Thoracic aorta (tissue), 2 donors: ENCODE results near the gene TXNIP. TPM values are rescaled to one million over a fixed set of nuclear protein-coding genes. Genes with fewer than 3 reads are reported as not detected.

Experiments
- ATAC-seq: fragments of 150-250 bp; one replicate; pipeline ENCODE4 v1.8.0; 2017; ENCODE audit warnings: low read depth; ENCODE audit not compliant: insufficient number of reproducible peaks, low FRiP score
- DNase-seq: peaks from one replicate; pipeline ENCODE4 v3.0.0-alpha.2; 2020; ENCODE audit warnings: low spot score
- H3K27ac ChIP-seq, 2 donors: fragments of 200-600 bp; sonication (generic); 1 replicate in 1 of 2; 2 replicates in 1 of 2; pipeline ENCODE4 v1.5.1; 2016; ENCODE audit warnings: mild to moderate bottlenecking in 2 of 2, moderate library complexity in 2 of 2
- H3K27me3 ChIP-seq: fragments of 200-600 bp; sonication (generic); replicated peaks from 2 replicates; pipeline ENCODE4 v1.6.0; 2016; ENCODE audit warnings: mild to moderate bottlenecking; ENCODE audit not compliant: insufficient read depth
- H3K36me3 ChIP-seq: fragments of 200-600 bp; sonication (generic); one replicate; pipeline ENCODE4 v1.5.1; 2016
- H3K4me1 ChIP-seq, 2 donors: fragments of 200-600 bp; sonication (generic); 1 replicate in 1 of 2; 2 replicates in 1 of 2; pipeline versions ENCODE4 v1.5.1 to v1.6.0; 2016; ENCODE audit warnings: low read depth in 2 of 2, mild to moderate bottlenecking in 1 of 2; ENCODE audit not compliant: control insufficient read depth in 1 of 2
- H3K4me3 ChIP-seq: fragments of 200-600 bp; sonication (generic); 2 replicates; pipeline ENCODE4 v1.5.1; 2016; ENCODE audit warnings: mild to moderate bottlenecking
- H3K9me3 ChIP-seq: fragments of 200-600 bp; sonication (generic); 2 replicates; pipeline ENCODE4 v1.5.1; 2016
- total RNA-seq, 2 donors: library from RNA; depleted of rRNA; stranded (reverse); fragments of >200 nt; gene quantifications; one replicate each; pipeline versions ENCODE4 v1.1.0 to v1.2.3, GENCODE V29; 2016
- TF ChIP-seq, protein P1 (sequence below): fragments of 200-600 bp; sonication (generic); IDR thresholded peaks from one replicate; pipeline ENCODE4 v1.5.1; 2019; ENCODE audit warnings: antibody characterized with exemption

TXNIP gene, protein sequence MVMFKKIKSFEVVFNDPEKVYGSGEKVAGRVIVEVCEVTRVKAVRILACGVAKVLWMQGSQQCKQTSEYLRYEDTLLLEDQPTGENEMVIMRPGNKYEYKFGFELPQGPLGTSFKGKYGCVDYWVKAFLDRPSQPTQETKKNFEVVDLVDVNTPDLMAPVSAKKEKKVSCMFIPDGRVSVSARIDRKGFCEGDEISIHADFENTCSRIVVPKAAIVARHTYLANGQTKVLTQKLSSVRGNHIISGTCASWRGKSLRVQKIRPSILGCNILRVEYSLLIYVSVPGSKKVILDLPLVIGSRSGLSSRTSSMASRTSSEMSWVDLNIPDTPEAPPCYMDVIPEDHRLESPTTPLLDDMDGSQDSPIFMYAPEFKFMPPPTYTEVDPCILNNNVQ
- total RNA-seq: 100 to 1,000 TPM; 423 to 622 TPM

DNA sequence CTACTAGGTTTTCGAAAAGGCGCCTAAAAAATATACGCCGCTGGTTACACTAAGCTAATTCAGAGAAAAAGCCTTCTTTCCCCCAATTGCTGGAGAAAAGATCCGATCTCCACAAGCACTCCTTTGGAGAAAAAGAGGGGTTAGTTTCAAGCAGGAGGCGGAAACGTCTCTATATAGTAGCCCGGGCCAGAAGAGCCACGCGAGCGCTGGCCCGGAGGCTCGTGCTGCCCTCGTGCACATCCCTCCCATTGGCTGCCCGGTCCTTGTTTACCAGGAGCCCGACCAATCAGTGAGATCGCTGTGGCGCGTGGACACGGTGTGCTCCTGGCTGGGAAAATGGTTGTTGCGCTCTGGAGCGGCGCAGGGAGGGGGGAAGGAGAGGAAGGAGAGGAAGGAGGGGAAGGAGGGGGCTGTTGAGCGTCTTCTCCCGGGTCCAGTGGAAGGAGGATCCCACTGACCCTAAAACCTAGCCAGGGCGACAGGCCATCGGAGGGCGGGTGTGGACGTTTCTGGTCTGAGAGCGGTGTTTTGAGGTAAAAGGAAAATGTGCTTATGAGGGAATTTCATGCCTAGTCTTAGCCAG lies at the start of gene TXNIP:
TSS of gene TXNIP (minus strand) at position 147 of the 583 bp plus-strand sequence. CDS start 313 bp downstream, outside the sequence.
- Histone ChIP-seq H3K4me3 (peak within 1 kb of the TSS; percentile 94), H3K36me3 (peaks cover 19% of the 10 kb centered on the region), H3K9me3 (no peaks in the 10 kb centered on the region), H3K4me1 (peaks cover 40 to 65% of the 10 kb centered on the region in 2 donors), H3K27ac (peak within 1 kb of the TSS; percentile 84 to 89), H3K27me3 (no peaks in the 10 kb centered on the region)
- TF ChIP-seq, protein P1, sequence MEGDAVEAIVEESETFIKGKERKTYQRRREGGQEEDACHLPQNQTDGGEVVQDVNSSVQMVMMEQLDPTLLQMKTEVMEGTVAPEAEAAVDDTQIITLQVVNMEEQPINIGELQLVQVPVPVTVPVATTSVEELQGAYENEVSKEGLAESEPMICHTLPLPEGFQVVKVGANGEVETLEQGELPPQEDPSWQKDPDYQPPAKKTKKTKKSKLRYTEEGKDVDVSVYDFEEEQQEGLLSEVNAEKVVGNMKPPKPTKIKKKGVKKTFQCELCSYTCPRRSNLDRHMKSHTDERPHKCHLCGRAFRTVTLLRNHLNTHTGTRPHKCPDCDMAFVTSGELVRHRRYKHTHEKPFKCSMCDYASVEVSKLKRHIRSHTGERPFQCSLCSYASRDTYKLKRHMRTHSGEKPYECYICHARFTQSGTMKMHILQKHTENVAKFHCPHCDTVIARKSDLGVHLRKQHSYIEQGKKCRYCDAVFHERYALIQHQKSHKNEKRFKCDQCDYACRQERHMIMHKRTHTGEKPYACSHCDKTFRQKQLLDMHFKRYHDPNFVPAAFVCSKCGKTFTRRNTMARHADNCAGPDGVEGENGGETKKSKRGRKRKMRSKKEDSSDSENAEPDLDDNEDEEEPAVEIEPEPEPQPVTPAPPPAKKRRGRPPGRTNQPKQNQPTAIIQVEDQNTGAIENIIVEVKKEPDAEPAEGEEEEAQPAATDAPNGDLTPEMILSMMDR: no peak
- ATAC-seq (peak; percentile 81), DNase-seq (peak; percentile 98)

DNA sequence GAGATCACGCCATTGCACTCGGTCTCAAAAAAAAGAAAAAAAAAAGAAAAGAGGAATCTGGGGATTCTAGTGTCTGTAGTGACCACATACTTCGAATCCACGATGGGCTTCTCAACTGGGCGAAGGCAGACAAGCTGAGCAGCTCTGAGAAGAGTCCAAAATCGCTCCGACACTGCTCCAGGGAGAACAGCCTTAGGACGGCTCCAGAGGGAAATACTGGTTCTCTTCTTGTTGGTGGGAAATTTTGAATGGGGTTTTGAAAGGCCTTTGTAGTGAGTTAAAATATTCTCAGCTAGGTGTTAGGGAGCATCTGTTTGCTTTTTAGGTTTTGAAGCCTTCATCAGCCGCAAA lies 43.4 kb upstream of the TXNIP start:
- H3K4me1 ChIP-seq: peaks cover 3 to 20% of the 10 kb centered on the region in 2 donors
- TF ChIP-seq, protein P1: no peak
- no peak for ATAC-seq
- H3K9me3 ChIP-seq: no peaks in the 10 kb centered on the region
- H3K27ac ChIP-seq: peak overlapping the region; percentile 88 to 93
- no peaks in the 10 kb centered on the region for H3K36me3 ChIP-seq
- DNase-seq: no peak
- peak overlapping the region; percentile 75 for H3K4me3 ChIP-seq
- H3K27me3 ChIP-seq: no peaks in the 10 kb centered on the region

DNA sequence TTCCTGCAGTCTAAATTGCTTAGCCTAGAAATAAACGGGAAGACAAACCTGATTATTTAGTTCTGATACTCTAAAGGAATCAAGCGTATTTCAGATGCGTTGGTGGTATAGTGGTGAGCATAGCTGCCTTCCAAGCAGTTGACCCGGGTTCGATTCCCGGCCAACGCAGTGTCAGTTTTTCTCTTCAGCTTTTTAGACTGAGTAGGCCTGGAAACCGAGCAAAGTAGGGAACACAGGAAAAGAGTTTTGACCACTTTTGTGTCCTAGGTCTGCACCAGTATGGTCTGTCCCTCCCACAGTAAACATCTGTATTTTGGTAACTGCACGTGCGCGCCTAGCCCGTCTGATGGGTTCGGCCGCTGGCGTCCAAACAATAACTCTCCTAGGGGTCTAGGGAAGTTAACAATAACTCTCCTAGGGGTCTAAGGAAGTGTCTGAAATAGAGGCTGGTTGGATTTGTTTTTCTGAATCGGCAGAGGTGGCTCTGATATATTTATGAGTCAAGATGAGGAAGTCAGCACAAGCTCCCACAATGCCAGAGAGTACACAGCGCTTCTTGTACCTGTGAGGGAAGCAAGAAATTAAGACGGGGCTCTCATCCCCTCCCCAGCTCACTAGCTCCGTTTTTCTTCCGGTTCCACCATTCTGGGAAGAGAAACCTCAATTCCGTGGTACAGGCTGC lies 40.7 kb upstream of the TXNIP start:
- no peaks in the 10 kb centered on the region for H3K27me3 ChIP-seq
- peaks cover 3 to 21% of the 10 kb centered on the region in 2 donors for H3K4me1 ChIP-seq
- peak overlapping the region; percentile 75 for H3K4me3 ChIP-seq
- peak overlapping the region; percentile 88 to 93 for H3K27ac ChIP-seq
- DNase-seq (peak; percentile 36), ATAC-seq (peak; percentile 41)
- TF ChIP-seq, protein P1: no peak
- no peaks in the 10 kb centered on the region for H3K36me3 ChIP-seq
- H3K9me3 ChIP-seq: no peaks in the 10 kb centered on the region

DNA sequence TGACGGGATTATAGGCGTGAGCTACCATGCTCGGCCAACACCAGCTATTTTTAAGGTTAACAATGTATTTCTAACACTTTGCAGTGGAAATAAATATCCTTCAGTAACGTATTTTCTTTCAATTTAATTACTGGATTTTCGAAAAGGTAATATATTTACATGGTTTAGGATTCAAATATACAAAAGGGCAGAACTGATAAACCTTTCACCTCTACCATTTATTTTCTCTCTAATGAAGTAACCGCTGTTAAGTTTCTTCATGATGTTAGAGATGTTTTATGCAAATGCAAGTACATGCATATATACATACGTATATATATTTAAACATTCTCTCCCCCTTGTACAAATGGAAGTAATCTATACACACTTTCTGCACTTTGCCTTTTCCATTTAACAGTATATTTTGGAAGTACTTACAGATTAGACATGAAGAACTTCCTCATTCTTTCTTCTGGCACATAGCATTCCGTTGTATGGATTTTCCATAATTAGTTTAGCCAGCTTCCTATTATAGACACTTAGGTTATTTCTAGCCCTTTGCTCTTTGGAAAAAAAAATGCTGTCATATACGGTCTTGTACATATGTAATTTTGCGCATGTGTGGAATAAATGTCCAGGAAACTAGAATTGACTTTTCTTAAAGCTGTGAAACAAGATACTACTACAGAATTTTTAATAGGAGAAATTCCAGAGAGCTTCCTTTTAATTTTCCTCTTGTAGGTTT lies 40.0 kb upstream of the TXNIP start:
- Histone ChIP-seq H3K4me3 (peak overlapping the region; percentile 75), H3K36me3 (no peaks in the 10 kb centered on the region), H3K4me1 (peaks cover 3 to 21% of the 10 kb centered on the region in 2 donors), H3K9me3 (no peaks in the 10 kb centered on the region), H3K27me3 (no peaks in the 10 kb centered on the region), H3K27ac (peak overlapping the region; percentile 72 to 93)
- DNase-seq (no peak), ATAC-seq (no peak)
- TF ChIP-seq, protein P1: no peak
